Measurements from ENCODE around the gene PTPRCAP.

The PTPRCAP gene

GRCh38 chr11:67423891-67424613 lies 13.4 kb downstream of the PTPRCAP start:
- DNase-seq (ENCODE audit: low spot score): no peak

- no peak for DNase-seq (ENCODE audit: low spot score)
Observed at GRCh38 chr11:67423466-67423865, 14.0 kb downstream of the PTPRCAP start.

GRCh38 chr11:67422891-67423290 lies 14.6 kb downstream of the PTPRCAP start:
- DNase-seq (ENCODE audit: low spot score): no peak

- no peak for DNase-seq (ENCODE audit: low spot score)
Observed at GRCh38 chr11:67421430-67422031, 16.0 kb downstream of the PTPRCAP start.

GRCh38 chr11:67420646-67421429 lies 16.6 kb downstream of the PTPRCAP start:
- peak; percentile 99 for DNase-seq (ENCODE audit: low spot score)

- DNase-seq (ENCODE audit: low spot score): no peak
Observed at GRCh38 chr11:67420147-67420645, 17.3 kb downstream of the PTPRCAP start.

GRCh38 chr11:67419325-67420049 lies 18.0 kb downstream of the PTPRCAP start:
- no peak for DNase-seq (ENCODE audit: low spot score)

GRCh38 chr11:67418476-67419281 lies 18.8 kb downstream of the PTPRCAP start:
- DNase-seq (ENCODE audit: low spot score): no peak

GRCh38 chr11:67417425-67417824 lies 20.1 kb downstream of the PTPRCAP start:
- no peak for DNase-seq (ENCODE audit: low spot score)

- no peak for DNase-seq (ENCODE audit: low spot score)
Observed at GRCh38 chr11:67416416-67417335, 20.8 kb downstream of the PTPRCAP start.

- DNase-seq (ENCODE audit: low spot score): no peak
Observed at GRCh38 chr11:67415501-67416304, 21.8 kb downstream of the PTPRCAP start, which contains the start of gene CARNS1. CARNS1 (plus strand) TSS chr11:67415678; CDS start chr11:67416200, 522 bp downstream.

- DNase-seq (ENCODE audit: low spot score): no peak
Observed at GRCh38 chr11:67413266-67413849, 24.1 kb downstream of the PTPRCAP start.

GRCh38 chr11:67412495-67413179 lies 24.8 kb downstream of the PTPRCAP start:
- no peak for DNase-seq (ENCODE audit: low spot score)

- no peak for DNase-seq (ENCODE audit: low spot score)
Observed at GRCh38 chr11:67411785-67412152, 25.7 kb downstream of the PTPRCAP start.

GRCh38 chr11:67410984-67411784 lies 26.3 kb downstream of the PTPRCAP start:
- DNase-seq (ENCODE audit: low spot score): no peak

GRCh38 chr11:67410369-67410831 lies 27.1 kb downstream of the PTPRCAP start:
- DNase-seq (ENCODE audit: low spot score): no peak

- no peak for DNase-seq (ENCODE audit: low spot score)
Observed at GRCh38 chr11:67409781-67410368, 27.6 kb downstream of the PTPRCAP start.

Measured in GM03348 (cell line).